Measurements from ENCODE around the gene TAOK3. TPM values are rescaled to one million over a fixed set of nuclear protein-coding genes. Genes with fewer than 3 reads are reported as not detected.

TAOK3 gene
- total RNA-seq, 1 donor: 27.9 TPM

DNA sequence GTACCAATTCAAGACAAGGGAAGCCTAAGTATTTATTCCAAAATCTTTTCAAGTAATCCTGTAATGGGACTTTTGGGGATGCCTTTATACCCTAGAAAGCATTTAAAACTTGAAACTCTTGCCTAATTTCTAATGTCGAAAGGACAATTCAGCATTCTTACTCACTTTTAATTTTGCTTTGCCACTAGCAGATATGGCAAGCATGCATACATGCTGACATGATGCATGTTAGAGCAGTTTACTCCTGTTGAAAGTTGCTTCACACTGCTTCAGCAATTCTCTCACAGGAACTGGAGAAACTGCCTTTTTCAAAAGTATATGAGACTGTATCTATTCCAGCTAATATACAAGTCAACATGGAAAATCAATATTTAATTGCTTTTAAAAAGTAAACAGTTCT lies 79.9 kb downstream of the TAOK3 start:
- Histone ChIP-seq H3K4me3 (ENCODE audit: insufficient read depth, low read length) (no peak overlapping the region), H3K27ac (ENCODE audit: low read depth, low read length) (no peak overlapping the region)
- TF ChIP-seq, protein P1, sequence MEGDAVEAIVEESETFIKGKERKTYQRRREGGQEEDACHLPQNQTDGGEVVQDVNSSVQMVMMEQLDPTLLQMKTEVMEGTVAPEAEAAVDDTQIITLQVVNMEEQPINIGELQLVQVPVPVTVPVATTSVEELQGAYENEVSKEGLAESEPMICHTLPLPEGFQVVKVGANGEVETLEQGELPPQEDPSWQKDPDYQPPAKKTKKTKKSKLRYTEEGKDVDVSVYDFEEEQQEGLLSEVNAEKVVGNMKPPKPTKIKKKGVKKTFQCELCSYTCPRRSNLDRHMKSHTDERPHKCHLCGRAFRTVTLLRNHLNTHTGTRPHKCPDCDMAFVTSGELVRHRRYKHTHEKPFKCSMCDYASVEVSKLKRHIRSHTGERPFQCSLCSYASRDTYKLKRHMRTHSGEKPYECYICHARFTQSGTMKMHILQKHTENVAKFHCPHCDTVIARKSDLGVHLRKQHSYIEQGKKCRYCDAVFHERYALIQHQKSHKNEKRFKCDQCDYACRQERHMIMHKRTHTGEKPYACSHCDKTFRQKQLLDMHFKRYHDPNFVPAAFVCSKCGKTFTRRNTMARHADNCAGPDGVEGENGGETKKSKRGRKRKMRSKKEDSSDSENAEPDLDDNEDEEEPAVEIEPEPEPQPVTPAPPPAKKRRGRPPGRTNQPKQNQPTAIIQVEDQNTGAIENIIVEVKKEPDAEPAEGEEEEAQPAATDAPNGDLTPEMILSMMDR (IDR thresholded peaks at IDR 0.05; ENCODE audit: extremely low read depth, low read depth, low read length): no peak

DNA sequence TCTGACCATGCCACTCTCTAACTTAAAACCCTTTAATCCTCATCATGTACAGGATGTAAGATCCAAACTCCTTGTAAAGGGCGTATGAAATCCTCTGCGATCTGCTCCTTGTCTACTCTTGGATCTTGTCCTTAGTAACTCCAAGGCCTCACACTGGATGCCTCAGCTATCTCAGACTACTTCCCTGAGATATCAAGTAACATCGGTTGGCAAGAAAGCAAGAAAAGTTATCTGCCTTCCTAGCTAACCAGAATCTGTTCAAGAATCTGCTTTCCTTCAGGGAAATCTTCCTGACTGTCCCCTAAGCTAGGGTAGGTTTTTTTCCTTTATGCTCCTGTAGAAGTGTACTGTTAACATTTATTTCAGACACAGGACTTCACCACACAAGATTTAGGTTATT lies 82.6 kb downstream of the TAOK3 start:
- TF ChIP-seq, protein P1 (IDR thresholded peaks at IDR 0.05; ENCODE audit: extremely low read depth, low read depth, low read length): no peak
- Histone ChIP-seq H3K9me3 (ENCODE audit: low read depth, low read length) (no peaks in the 10 kb centered on the region), H3K36me3 (ENCODE audit: insufficient read depth, low read length) (no peaks in the 10 kb centered on the region), H3K4me2 (ENCODE audit: insufficient read depth, low read length) (no peak overlapping the region), H3K27me3 (ENCODE audit: insufficient read depth, low read length) (no peaks in the 10 kb centered on the region), H4K20me1 (ENCODE audit: insufficient read depth, low read length) (no peaks in the 10 kb centered on the region), H3K4me1 (ENCODE audit: insufficient read depth, low read length) (no peaks in the 10 kb centered on the region), H3K79me2 (ENCODE audit: insufficient read depth, low read length) (peaks cover 9% of the 10 kb centered on the region), H3K27ac (ENCODE audit: low read depth, low read length) (no peak overlapping the region), H2AFZ (ENCODE audit: low read length) (no peak overlapping the region), H3K4me3 (ENCODE audit: insufficient read depth, low read length) (no peak overlapping the region)
- no peak for DNase-seq (ENCODE audit: insufficient read length, low spot score, missing footprints)

More for the DNA sequence above, 79.9 kb downstream of the TAOK3 start:
- Histone ChIP-seq H3K36me3 (ENCODE audit: insufficient read depth, low read length) (no peaks in the 10 kb centered on the region), H2AFZ (ENCODE audit: low read length) (no peak overlapping the region), H3K4me2 (ENCODE audit: insufficient read depth, low read length) (no peak overlapping the region), H4K20me1 (ENCODE audit: insufficient read depth, low read length) (no peaks in the 10 kb centered on the region), H3K4me1 (ENCODE audit: insufficient read depth, low read length) (no peaks in the 10 kb centered on the region), H3K27me3 (ENCODE audit: insufficient read depth, low read length) (no peaks in the 10 kb centered on the region), H3K79me2 (ENCODE audit: insufficient read depth, low read length) (peaks cover 2% of the 10 kb centered on the region), H3K9me3 (ENCODE audit: low read depth, low read length) (no peaks in the 10 kb centered on the region)
- no peak for DNase-seq (ENCODE audit: insufficient read length, low spot score, missing footprints)

GRCh38 chr12:118288174-118288573 lies 84.5 kb downstream of the TAOK3 start:
- no peaks in the 10 kb centered on the region for H3K36me3 ChIP-seq (ENCODE audit: insufficient read depth, low read length)
- no peak overlapping the region for H3K27ac ChIP-seq (ENCODE audit: low read depth, low read length)
- TF ChIP-seq, protein P1 (IDR thresholded peaks at IDR 0.05; ENCODE audit: extremely low read depth, low read depth, low read length): no peak
- no peaks in the 10 kb centered on the region for H3K27me3 ChIP-seq (ENCODE audit: insufficient read depth, low read length)
- peaks cover 13% of the 10 kb centered on the region for H3K79me2 ChIP-seq (ENCODE audit: insufficient read depth, low read length)
- no peaks in the 10 kb centered on the region for H3K9me3 ChIP-seq (ENCODE audit: low read depth, low read length)
- no peaks in the 10 kb centered on the region for H4K20me1 ChIP-seq (ENCODE audit: insufficient read depth, low read length)
- no peak overlapping the region for H3K4me2 ChIP-seq (ENCODE audit: insufficient read depth, low read length)
- no peak overlapping the region for H2AFZ ChIP-seq (ENCODE audit: low read length)
- no peaks in the 10 kb centered on the region for H3K4me1 ChIP-seq (ENCODE audit: insufficient read depth, low read length)
- no peak for DNase-seq (ENCODE audit: insufficient read length, low spot score, missing footprints)
- H3K4me3 ChIP-seq (ENCODE audit: insufficient read depth, low read length): no peak overlapping the region

- no peak overlapping the region for H3K4me3 ChIP-seq (ENCODE audit: insufficient read depth, low read length)
- H3K27me3 ChIP-seq (ENCODE audit: insufficient read depth, low read length): no peaks in the 10 kb centered on the region
- no peaks in the 10 kb centered on the region for H3K36me3 ChIP-seq (ENCODE audit: insufficient read depth, low read length)
- TF ChIP-seq, protein P1 (IDR thresholded peaks at IDR 0.05; ENCODE audit: extremely low read depth, low read depth, low read length): no peak
- no peaks in the 10 kb centered on the region for H4K20me1 ChIP-seq (ENCODE audit: insufficient read depth, low read length)
- H3K9me3 ChIP-seq (ENCODE audit: low read depth, low read length): no peaks in the 10 kb centered on the region
- H3K27ac ChIP-seq (ENCODE audit: low read depth, low read length): no peak overlapping the region
- no peak overlapping the region for H3K4me2 ChIP-seq (ENCODE audit: insufficient read depth, low read length)
- DNase-seq (ENCODE audit: insufficient read length, low spot score, missing footprints): no peak
- H2AFZ ChIP-seq (ENCODE audit: low read length): no peak overlapping the region
- H3K79me2 ChIP-seq (ENCODE audit: insufficient read depth, low read length): peaks cover 13% of the 10 kb centered on the region
- no peaks in the 10 kb centered on the region for H3K4me1 ChIP-seq (ENCODE audit: insufficient read depth, low read length)
These were observed 85.0 kb downstream of the TAOK3 start for GRCh38 chr12:118287728-118288127.

All from osteoblast (primary cell).